Lower leg skin (tissue), 3 donors: ENCODE results near the gene SLC24A1.

Experiments
- POLR2A ChIP-seq, 2 donors: fragments of 450-650 bp; IDR thresholded peaks; one replicate each; pipeline ENCODE4 v1.6.1; 2016 to 2017; ENCODE audit warnings: antibody characterized with exemption in 2 of 2, mild to moderate bottlenecking in 1 of 2, moderate library complexity in 1 of 2
- TF ChIP-seq, protein P1 (sequence below), 3 donors: fragments of 450-650 bp; IDR thresholded peaks; one replicate each; pipeline ENCODE4 v1.5.1; 2016; ENCODE audit warnings: antibody characterized with exemption in 3 of 3, mild to moderate bottlenecking in 3 of 3, moderate library complexity in 2 of 3

DNA sequence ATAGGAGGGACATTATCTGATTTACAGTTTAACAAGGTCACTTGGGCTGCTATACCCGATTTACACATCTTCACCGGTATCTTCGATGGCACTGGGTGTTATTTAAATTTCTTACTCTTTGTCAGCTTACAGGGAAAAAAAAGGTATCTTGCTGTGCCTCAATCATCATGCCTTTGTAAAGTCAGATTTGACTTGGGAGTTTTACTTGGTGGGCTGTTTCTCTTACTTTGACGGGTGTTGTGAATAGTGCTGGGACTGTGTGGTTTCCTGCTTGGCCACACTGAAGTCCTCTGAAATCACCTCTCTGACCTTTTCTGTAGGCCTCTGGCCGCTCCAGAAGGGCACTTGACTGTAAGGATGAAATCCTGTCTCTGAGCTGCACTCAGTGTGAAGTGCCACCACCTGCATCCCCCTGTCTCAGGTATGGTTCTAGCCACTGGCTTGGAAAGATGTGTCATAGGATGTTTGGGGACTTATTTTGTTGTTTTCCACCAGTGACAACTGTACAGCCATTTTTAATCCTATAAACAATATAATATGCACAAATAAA is 3.1 kb upstream of the SLC24A1 start:
- TF ChIP-seq, protein P1, sequence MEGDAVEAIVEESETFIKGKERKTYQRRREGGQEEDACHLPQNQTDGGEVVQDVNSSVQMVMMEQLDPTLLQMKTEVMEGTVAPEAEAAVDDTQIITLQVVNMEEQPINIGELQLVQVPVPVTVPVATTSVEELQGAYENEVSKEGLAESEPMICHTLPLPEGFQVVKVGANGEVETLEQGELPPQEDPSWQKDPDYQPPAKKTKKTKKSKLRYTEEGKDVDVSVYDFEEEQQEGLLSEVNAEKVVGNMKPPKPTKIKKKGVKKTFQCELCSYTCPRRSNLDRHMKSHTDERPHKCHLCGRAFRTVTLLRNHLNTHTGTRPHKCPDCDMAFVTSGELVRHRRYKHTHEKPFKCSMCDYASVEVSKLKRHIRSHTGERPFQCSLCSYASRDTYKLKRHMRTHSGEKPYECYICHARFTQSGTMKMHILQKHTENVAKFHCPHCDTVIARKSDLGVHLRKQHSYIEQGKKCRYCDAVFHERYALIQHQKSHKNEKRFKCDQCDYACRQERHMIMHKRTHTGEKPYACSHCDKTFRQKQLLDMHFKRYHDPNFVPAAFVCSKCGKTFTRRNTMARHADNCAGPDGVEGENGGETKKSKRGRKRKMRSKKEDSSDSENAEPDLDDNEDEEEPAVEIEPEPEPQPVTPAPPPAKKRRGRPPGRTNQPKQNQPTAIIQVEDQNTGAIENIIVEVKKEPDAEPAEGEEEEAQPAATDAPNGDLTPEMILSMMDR (IDR thresholded peaks at IDR 0.05), result no peak
- no peak for TF ChIP-seq POLR2A (IDR thresholded peaks at IDR 0.05)
